Fibroblast of villous mesenchyme (primary cell): ENCODE results near the gene GH2. TPM values are rescaled to one million over a fixed set of nuclear protein-coding genes. Genes with fewer than 3 reads are reported as not detected.
"Not testable (repeated sequence)": the region's sequence is repeated elsewhere in the genome, so short reads cannot be mapped to it uniquely, and the experiment has no call there.

Source experiments
- DNase-seq: peaks from one replicate; pipeline ENCODE4 v3.0.0-alpha.2; 2010; ENCODE audit warnings: low read depth
- H3K4me3 ChIP-seq: 2 replicates; pipeline ENCODE4 v1.5.1; 2011; ENCODE audit warnings: low read depth, mild to moderate bottlenecking, low read length
- CTCF ChIP-seq: IDR thresholded peaks from 2 replicates; pipeline ENCODE4 v1.5.1; 2012; ENCODE audit warnings: low read depth, mild to moderate bottlenecking, low read length; ENCODE audit not compliant: insufficient read depth
- total RNA-seq: library from RNA; depleted of rRNA; stranded (reverse); fragments of >200 nt; gene quantifications from 2 replicates; pipeline ENCODE4 v1.2.3, GENCODE V29; 2012

GH2 gene
- total RNA-seq, 1 donor, result not detected

GRCh38 chr17:63916566-63917185 is 34.9 kb upstream of the GH2 start:
- DNase-seq, result no peak
- no peak overlapping the region for H3K4me3 ChIP-seq
- no peak for TF ChIP-seq CTCF

DNA sequence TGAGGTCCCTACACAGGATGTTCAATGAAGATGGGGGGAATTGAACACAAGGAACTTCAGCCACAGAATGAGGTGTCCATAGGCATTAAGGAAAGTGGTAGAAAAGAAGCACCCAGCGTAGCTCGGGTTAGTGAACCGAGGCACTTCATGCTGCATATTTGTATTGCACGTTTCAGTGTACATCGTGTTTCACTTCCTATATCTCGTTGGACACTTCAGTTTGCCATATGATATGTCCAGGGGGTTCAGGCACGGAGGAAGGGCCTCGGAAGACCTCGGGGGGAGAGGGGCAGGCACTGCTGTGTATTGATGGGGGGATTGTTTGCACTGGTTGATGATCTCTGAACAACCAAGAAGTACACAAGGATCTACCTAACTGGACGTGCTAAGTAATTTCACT is 34.0 kb upstream of the GH2 start:
- H3K4me3 ChIP-seq, result not testable (repeated sequence)

GRCh38 chr17:63914471-63914870 is 32.7 kb upstream of the GH2 start:
- no peak for DNase-seq
- no peak for TF ChIP-seq CTCF

More for the DNA sequence above, 34.0 kb upstream of the GH2 start:
- not testable (repeated sequence) for DNase-seq

GRCh38 chr17:63911657-63912100 is 29.9 kb upstream of the GH2 start:
- no peak overlapping the region for H3K4me3 ChIP-seq
- peak; percentile 64 for TF ChIP-seq CTCF
- DNase-seq, result no peak

More at GRCh38 chr17:63914471-63914870, 32.7 kb upstream of the GH2 start:
- H3K4me3 ChIP-seq, result no peak overlapping the region

- no peak for TF ChIP-seq CTCF
- DNase-seq, result no peak
- no peak within 1 kb of the TSS for H3K4me3 ChIP-seq
Observed at GRCh38 chr17:63911041-63911635, 29.4 kb upstream of the GH2 start, which contains the start of gene CSHL1. Gene CSHL1 (minus strand): TSS chr17:63911258. CDS start chr17:63911196, 62 bp downstream.

DNA sequence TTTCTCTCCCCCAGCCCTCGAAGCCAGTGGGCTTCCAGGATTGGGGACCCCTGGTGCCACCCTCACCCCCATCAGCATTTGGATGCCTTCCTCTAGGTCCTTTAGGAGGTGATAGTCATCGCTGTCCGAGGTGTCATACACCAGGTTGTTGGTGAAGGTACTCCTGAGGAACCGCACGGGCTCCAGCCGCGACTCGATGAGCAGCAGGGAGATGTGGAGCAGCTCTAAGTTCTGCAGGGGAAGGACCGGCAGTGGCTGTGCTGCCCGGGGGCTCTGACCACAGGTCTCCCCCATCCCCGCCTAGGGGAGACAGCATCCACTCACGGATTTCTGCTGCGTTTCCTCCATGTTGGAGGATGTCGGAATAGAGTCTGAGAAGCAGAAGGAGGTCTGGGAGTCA is 28.4 kb upstream of the GH2 start:
- no peak overlapping the region for H3K4me3 ChIP-seq
- DNase-seq, result no peak
- no peak for TF ChIP-seq CTCF

DNA sequence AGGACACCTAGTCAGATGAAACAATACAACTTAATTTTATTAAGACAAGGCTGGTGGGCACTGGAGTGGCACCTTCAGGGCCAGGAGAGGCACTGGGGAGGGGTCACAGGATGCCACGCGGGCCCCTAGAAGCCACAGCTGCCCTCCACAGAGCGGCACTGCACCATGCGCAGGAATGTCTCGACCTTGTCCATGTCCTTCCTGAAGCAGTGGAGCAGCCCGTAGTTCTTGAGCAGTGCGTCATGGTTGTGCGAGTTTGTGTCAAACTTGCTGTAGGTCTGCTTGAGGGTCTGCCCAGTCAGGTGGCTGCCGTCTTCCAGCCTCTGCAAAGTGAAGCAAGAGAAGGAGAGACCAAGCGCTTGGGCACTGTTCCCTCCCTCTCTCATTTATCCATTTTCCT is 27.8 kb upstream of the GH2 start:
- not testable (repeated sequence) for H3K4me3 ChIP-seq, DNase-seq

- not testable (repeated sequence) for H3K4me3 ChIP-seq
- DNase-seq, result peak; percentile 13
- TF ChIP-seq CTCF, result peak; percentile 31
Observed at GRCh38 chr17:63907161-63907778, 25.5 kb upstream of the GH2 start.

DNA sequence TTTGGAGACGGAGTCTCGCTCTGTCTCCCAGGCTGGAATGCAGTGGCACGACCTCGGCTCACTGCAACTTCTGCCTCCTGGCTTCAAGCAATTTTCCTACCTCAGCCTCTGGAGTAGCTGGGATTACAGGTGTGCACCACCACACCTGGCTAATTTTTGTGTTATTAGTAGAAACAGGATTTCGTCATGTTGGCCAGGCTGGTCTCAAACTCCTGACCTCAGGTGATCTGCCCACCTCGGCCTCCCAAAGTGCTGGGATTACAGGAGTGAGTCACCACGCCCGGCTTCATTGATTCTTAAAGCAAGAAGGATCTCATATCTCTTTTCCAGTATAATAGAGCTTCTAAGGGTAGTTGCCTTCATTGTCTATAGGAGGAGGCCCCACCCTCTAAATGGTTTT is 23.1 kb upstream of the GH2 start:
- not testable (repeated sequence) for DNase-seq, H3K4me3 ChIP-seq
